Neuron (in vitro differentiated cells): ENCODE results near the gene CASQ1.

Experiments used
- H2AFZ ChIP-seq: one replicate; pipeline ENCODE4 v1.6.1; 2013; ENCODE audit warnings: low read depth, mild to moderate bottlenecking, inconsistent platforms, low read length, moderate library complexity
- H3K27me3 ChIP-seq: one replicate; pipeline ENCODE4 v1.6.1; 2013; ENCODE audit warnings: low read length; ENCODE audit not compliant: insufficient read depth
- H3K36me3 ChIP-seq: one replicate; pipeline ENCODE4 v1.6.1; 2013; ENCODE audit warnings: low read length; ENCODE audit not compliant: insufficient read depth
- H3K4me1 ChIP-seq: one replicate; pipeline ENCODE4 v1.6.1; 2013; ENCODE audit warnings: low read length; ENCODE audit not compliant: insufficient read depth
- H3K4me3 ChIP-seq: 2 replicates; pipeline ENCODE4 v1.5.1; 2013; ENCODE audit warnings: mild to moderate bottlenecking, low read length, moderate library complexity
- H3K9me3 ChIP-seq: one replicate; pipeline ENCODE4 v1.6.1; 2013; ENCODE audit warnings: low read length

CASQ1 gene

GRCh38 chr1:160171980-160172379 lies 18.4 kb upstream of the CASQ1 start:
- H3K36me3 ChIP-seq, result no peaks in the 10 kb centered on the region
- no peak overlapping the region for H3K4me3 ChIP-seq
- no peak overlapping the region for H2AFZ ChIP-seq
- peaks cover 2% of the 10 kb centered on the region for H3K9me3 ChIP-seq
- H3K4me1 ChIP-seq, result peaks cover 40% of the 10 kb centered on the region
- H3K27me3 ChIP-seq, result peaks cover 11% of the 10 kb centered on the region

- Histone ChIP-seq H3K36me3 (no peaks in the 10 kb centered on the region), H2AFZ (no peak overlapping the region), H3K4me3 (no peak overlapping the region), H3K4me1 (peaks cover 3% of the 10 kb centered on the region), H3K27me3 (no peaks in the 10 kb centered on the region), H3K9me3 (peaks cover 2% of the 10 kb centered on the region)
Observed at GRCh38 chr1:160177231-160177630, 13.1 kb upstream of the CASQ1 start.

GRCh38 chr1:160177667-160178066 lies 12.7 kb upstream of the CASQ1 start:
- Histone ChIP-seq H3K9me3 (peaks cover 2% of the 10 kb centered on the region), H3K4me3 (no peak overlapping the region), H3K36me3 (no peaks in the 10 kb centered on the region), H2AFZ (no peak overlapping the region), H3K27me3 (no peaks in the 10 kb centered on the region), H3K4me1 (no peaks in the 10 kb centered on the region)

GRCh38 chr1:160178731-160179130 lies 11.6 kb upstream of the CASQ1 start:
- H3K9me3 ChIP-seq, result peaks cover 2% of the 10 kb centered on the region
- H3K4me1 ChIP-seq, result no peaks in the 10 kb centered on the region
- H2AFZ ChIP-seq, result no peak overlapping the region
- no peak overlapping the region for H3K4me3 ChIP-seq
- H3K27me3 ChIP-seq, result no peaks in the 10 kb centered on the region
- no peaks in the 10 kb centered on the region for H3K36me3 ChIP-seq

GRCh38 chr1:160179336-160179735 lies 11.0 kb upstream of the CASQ1 start:
- H3K36me3 ChIP-seq, result no peaks in the 10 kb centered on the region
- H3K9me3 ChIP-seq, result peaks cover 2% of the 10 kb centered on the region
- H3K4me1 ChIP-seq, result no peaks in the 10 kb centered on the region

GRCh38 chr1:160186246-160186645 lies 4.1 kb upstream of the CASQ1 start:
- no peaks in the 10 kb centered on the region for H3K9me3 ChIP-seq
- H3K27me3 ChIP-seq, result no peaks in the 10 kb centered on the region
- peaks cover 2% of the 10 kb centered on the region for H3K4me1 ChIP-seq
- no peak overlapping the region for H2AFZ ChIP-seq
- no peak overlapping the region for H3K4me3 ChIP-seq
- H3K36me3 ChIP-seq, result no peaks in the 10 kb centered on the region

More at GRCh38 chr1:160179336-160179735, 11.0 kb upstream of the CASQ1 start:
- no peaks in the 10 kb centered on the region for H3K27me3 ChIP-seq
- no peak overlapping the region for H2AFZ ChIP-seq
- H3K4me3 ChIP-seq, result no peak overlapping the region

- no peaks in the 10 kb centered on the region for H3K36me3 ChIP-seq
- peaks cover 2% of the 10 kb centered on the region for H3K4me1 ChIP-seq
- no peak overlapping the region for H2AFZ ChIP-seq
Observed at GRCh38 chr1:160186729-160187128, 3.6 kb upstream of the CASQ1 start.

GRCh38 chr1:160187407-160187806 lies 3.0 kb upstream of the CASQ1 start:
- H3K4me3 ChIP-seq, result no peak overlapping the region
- no peaks in the 10 kb centered on the region for H3K27me3 ChIP-seq

More at GRCh38 chr1:160186729-160187128, 3.6 kb upstream of the CASQ1 start:
- Histone ChIP-seq H3K27me3 (no peaks in the 10 kb centered on the region), H3K4me3 (no peak overlapping the region), H3K9me3 (no peaks in the 10 kb centered on the region)

GRCh38 chr1:160188341-160188740 lies 2.0 kb upstream of the CASQ1 start:
- Histone ChIP-seq H2AFZ (no peak overlapping the region), H3K4me3 (no peak overlapping the region), H3K4me1 (peaks cover 7% of the 10 kb centered on the region), H3K36me3 (no peaks in the 10 kb centered on the region), H3K9me3 (no peaks in the 10 kb centered on the region), H3K27me3 (no peaks in the 10 kb centered on the region)

More at GRCh38 chr1:160187407-160187806, 3.0 kb upstream of the CASQ1 start:
- Histone ChIP-seq H3K36me3 (no peaks in the 10 kb centered on the region), H3K9me3 (no peaks in the 10 kb centered on the region), H2AFZ (no peak overlapping the region), H3K4me1 (peaks cover 2% of the 10 kb centered on the region)

- Histone ChIP-seq H3K4me3 (no peak overlapping the region), H2AFZ (no peak overlapping the region), H3K9me3 (no peaks in the 10 kb centered on the region)
Observed at GRCh38 chr1:160191756-160192155, 1.4 kb downstream of the CASQ1 start.

GRCh38 chr1:160192234-160192633 lies 1.9 kb downstream of the CASQ1 start:
- Histone ChIP-seq H3K4me1 (peaks cover 8% of the 10 kb centered on the region), H2AFZ (no peak overlapping the region)

More at GRCh38 chr1:160191756-160192155, 1.4 kb downstream of the CASQ1 start:
- no peaks in the 10 kb centered on the region for H3K27me3 ChIP-seq
- H3K36me3 ChIP-seq, result no peaks in the 10 kb centered on the region
- peaks cover 8% of the 10 kb centered on the region for H3K4me1 ChIP-seq

GRCh38 chr1:160193091-160193819 lies 2.9 kb downstream of the CASQ1 start:
- H2AFZ ChIP-seq, result no peak overlapping the region

More at GRCh38 chr1:160192234-160192633, 1.9 kb downstream of the CASQ1 start:
- no peaks in the 10 kb centered on the region for H3K36me3 ChIP-seq
- no peaks in the 10 kb centered on the region for H3K27me3 ChIP-seq
- no peaks in the 10 kb centered on the region for H3K9me3 ChIP-seq
- H3K4me3 ChIP-seq, result no peak overlapping the region

GRCh38 chr1:160193832-160194736 lies 3.7 kb downstream of the CASQ1 start:
- H3K4me3 ChIP-seq, result no peak overlapping the region
- H3K36me3 ChIP-seq, result no peaks in the 10 kb centered on the region

More at GRCh38 chr1:160193091-160193819, 2.9 kb downstream of the CASQ1 start:
- no peaks in the 10 kb centered on the region for H3K9me3 ChIP-seq
- no peaks in the 10 kb centered on the region for H3K36me3 ChIP-seq
- H3K27me3 ChIP-seq, result no peaks in the 10 kb centered on the region
- H3K4me1 ChIP-seq, result peaks cover 8% of the 10 kb centered on the region
- no peak overlapping the region for H3K4me3 ChIP-seq

More at GRCh38 chr1:160193832-160194736, 3.7 kb downstream of the CASQ1 start:
- H3K4me1 ChIP-seq, result peaks cover 8% of the 10 kb centered on the region
- H3K9me3 ChIP-seq, result no peaks in the 10 kb centered on the region
- H2AFZ ChIP-seq, result no peak overlapping the region
- H3K27me3 ChIP-seq, result no peaks in the 10 kb centered on the region
